ENCODE results near the gene NFILZ.

- TF ChIP-seq CTCF (tag by site-specific recombination; IDR thresholded peaks at IDR 0.05) (no peak), ZNF555 (tag by site-specific recombination; conservative IDR thresholded peaks at IDR 0.05) (no peak), ZNF768 (tag by site-specific recombination; IDR thresholded peaks at IDR 0.05) (no peak), ZNF416 (tag by site-specific recombination; IDR thresholded peaks at IDR 0.05) (no peak), ZNF266 (tag by site-specific recombination; IDR thresholded peaks at IDR 0.05; ENCODE audit: low read depth) (no peak), INSM2 (tag by site-specific recombination; IDR thresholded peaks at IDR 0.05) (no peak), MYNN (tag by site-specific recombination; IDR thresholded peaks at IDR 0.05; ENCODE audit: borderline replicate concordance) (no peak), HOXD13 (CRISPR knock-in tag; IDR thresholded peaks at IDR 0.05; ENCODE audit: borderline replicate concordance) (no peak), TRIM28 (IDR thresholded peaks at IDR 0.05; ENCODE audit: borderline replicate concordance, low read length) (no peak), ZNF513 (tag by site-specific recombination; IDR thresholded peaks at IDR 0.05) (no peak), ZNF596 (tag by site-specific recombination; IDR thresholded peaks at IDR 0.05) (no peak), ZNF184 (tag by site-specific recombination; IDR thresholded peaks at IDR 0.05) (no peak)
- TF ChIP-seq, protein P1, sequence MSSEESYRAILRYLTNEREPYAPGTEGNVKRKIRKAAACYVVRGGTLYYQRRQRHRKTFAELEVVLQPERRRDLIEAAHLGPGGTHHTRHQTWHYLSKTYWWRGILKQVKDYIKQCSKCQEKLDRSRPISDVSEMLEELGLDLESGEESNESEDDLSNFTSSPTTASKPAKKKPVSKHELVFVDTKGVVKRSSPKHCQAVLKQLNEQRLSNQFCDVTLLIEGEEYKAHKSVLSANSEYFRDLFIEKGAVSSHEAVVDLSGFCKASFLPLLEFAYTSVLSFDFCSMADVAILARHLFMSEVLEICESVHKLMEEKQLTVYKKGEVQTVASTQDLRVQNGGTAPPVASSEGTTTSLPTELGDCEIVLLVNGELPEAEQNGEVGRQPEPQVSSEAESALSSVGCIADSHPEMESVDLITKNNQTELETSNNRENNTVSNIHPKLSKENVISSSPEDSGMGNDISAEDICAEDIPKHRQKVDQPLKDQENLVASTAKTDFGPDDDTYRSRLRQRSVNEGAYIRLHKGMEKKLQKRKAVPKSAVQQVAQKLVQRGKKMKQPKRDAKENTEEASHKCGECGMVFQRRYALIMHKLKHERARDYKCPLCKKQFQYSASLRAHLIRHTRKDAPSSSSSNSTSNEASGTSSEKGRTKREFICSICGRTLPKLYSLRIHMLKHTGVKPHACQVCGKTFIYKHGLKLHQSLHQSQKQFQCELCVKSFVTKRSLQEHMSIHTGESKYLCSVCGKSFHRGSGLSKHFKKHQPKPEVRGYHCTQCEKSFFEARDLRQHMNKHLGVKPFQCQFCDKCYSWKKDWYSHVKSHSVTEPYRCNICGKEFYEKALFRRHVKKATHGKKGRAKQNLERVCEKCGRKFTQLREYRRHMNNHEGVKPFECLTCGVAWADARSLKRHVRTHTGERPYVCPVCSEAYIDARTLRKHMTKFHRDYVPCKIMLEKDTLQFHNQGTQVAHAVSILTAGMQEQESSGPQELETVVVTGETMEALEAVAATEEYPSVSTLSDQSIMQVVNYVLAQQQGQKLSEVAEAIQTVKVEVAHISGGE (tag by site-specific recombination; conservative IDR thresholded peaks at IDR 0.05; ENCODE audit: low read depth), result no peak
- TF ChIP-seq, protein P2, sequence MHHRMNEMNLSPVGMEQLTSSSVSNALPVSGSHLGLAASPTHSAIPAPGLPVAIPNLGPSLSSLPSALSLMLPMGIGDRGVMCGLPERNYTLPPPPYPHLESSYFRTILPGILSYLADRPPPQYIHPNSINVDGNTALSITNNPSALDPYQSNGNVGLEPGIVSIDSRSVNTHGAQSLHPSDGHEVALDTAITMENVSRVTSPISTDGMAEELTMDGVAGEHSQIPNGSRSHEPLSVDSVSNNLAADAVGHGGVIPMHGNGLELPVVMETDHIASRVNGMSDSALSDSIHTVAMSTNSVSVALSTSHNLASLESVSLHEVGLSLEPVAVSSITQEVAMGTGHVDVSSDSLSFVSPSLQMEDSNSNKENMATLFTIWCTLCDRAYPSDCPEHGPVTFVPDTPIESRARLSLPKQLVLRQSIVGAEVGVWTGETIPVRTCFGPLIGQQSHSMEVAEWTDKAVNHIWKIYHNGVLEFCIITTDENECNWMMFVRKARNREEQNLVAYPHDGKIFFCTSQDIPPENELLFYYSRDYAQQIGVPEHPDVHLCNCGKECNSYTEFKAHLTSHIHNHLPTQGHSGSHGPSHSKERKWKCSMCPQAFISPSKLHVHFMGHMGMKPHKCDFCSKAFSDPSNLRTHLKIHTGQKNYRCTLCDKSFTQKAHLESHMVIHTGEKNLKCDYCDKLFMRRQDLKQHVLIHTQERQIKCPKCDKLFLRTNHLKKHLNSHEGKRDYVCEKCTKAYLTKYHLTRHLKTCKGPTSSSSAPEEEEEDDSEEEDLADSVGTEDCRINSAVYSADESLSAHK (tag by site-specific recombination; IDR thresholded peaks at IDR 0.05), result no peak
Measured at GRCh38 chr19:8614455-8614854, 16.0 kb upstream of the NFILZ start.

All from HEK293 (cell line).